H9 (cell line): ENCODE results near the gene SHANK1. TPM values are rescaled to one million over a fixed set of nuclear protein-coding genes. Genes with fewer than 3 reads are reported as not detected.
"Not testable (repeated sequence)": the region's sequence is repeated elsewhere in the genome, so short reads cannot be mapped to it uniquely, and the experiment has no call there.

Experiments
- DNase-seq: peaks from one replicate; pipeline ENCODE4 v3.0.0-alpha.2; 2017
- H2AFZ ChIP-seq: one replicate; pipeline ENCODE4 v1.6.1; 2013; ENCODE audit warnings: mild to moderate bottlenecking, low read length, control low read depth, moderate library complexity
- H2AK5ac ChIP-seq: 2 replicates; pipeline ENCODE4 v1.6.1; 2013; ENCODE audit warnings: low read length, control low read depth, mixed read lengths; ENCODE audit not compliant: insufficient read length
- H2BK120ac ChIP-seq: one replicate; pipeline ENCODE4 v1.6.1; 2013; ENCODE audit warnings: low read depth, mild to moderate bottlenecking, low read length, control low read depth, inconsistent platforms; ENCODE audit not compliant: poor library complexity, severe bottlenecking
- H2BK12ac ChIP-seq: 2 replicates; pipeline ENCODE4 v1.6.1; 2013; ENCODE audit warnings: low read length, control low read depth, mixed read lengths, low read depth; ENCODE audit not compliant: insufficient read length
- H2BK15ac ChIP-seq: 2 replicates; pipeline ENCODE4 v1.6.1; 2013; ENCODE audit warnings: low read depth, low read length, control low read depth
- H2BK20ac ChIP-seq: one replicate; pipeline ENCODE4 v1.6.1; 2013; ENCODE audit warnings: low read depth, mild to moderate bottlenecking, low read length, control low read depth, inconsistent platforms; ENCODE audit not compliant: poor library complexity, severe bottlenecking
- H2BK5ac ChIP-seq: 2 replicates; pipeline ENCODE4 v1.6.1; 2013; ENCODE audit warnings: low read length, control low read depth, mixed read lengths; ENCODE audit not compliant: insufficient read length
- H3K14ac ChIP-seq: 2 replicates; pipeline ENCODE4 v1.6.1; 2013; ENCODE audit warnings: low read length, control low read depth; ENCODE audit not compliant: insufficient read depth
- H3K18ac ChIP-seq: 2 replicates; pipeline ENCODE4 v1.6.1; 2013; ENCODE audit warnings: low read depth, mild to moderate bottlenecking, mixed read lengths, low read length, control low read depth; ENCODE audit not compliant: insufficient read length
- H3K23ac ChIP-seq: 2 replicates; pipeline ENCODE4 v1.6.1; 2013; ENCODE audit warnings: low read length, control low read depth, mixed read lengths, low read depth; ENCODE audit not compliant: insufficient read length
- H3K23me2 ChIP-seq: 2 replicates; pipeline ENCODE4 v1.6.1; 2013; ENCODE audit warnings: low read depth, mild to moderate bottlenecking, mixed read lengths, low read length, control low read depth; ENCODE audit not compliant: insufficient read length, poor library complexity, severe bottlenecking
- H3K27ac ChIP-seq: 2 replicates; pipeline ENCODE4 v1.5.1; 2013; ENCODE audit warnings: low read length, control low read depth, mixed read lengths, low read depth; ENCODE audit not compliant: insufficient read length
- H3K27me3 ChIP-seq: 2 replicates; pipeline ENCODE4 v1.6.1; 2013; ENCODE audit warnings: low read length, control low read depth, inconsistent platforms; ENCODE audit not compliant: insufficient read depth
- H3K4ac ChIP-seq: 2 replicates; pipeline ENCODE4 v1.6.1; 2013; ENCODE audit warnings: low read depth, mild to moderate bottlenecking, control low read depth, inconsistent platforms, low read length, moderate library complexity
- H3K4me1 ChIP-seq: 2 replicates; pipeline ENCODE4 v1.6.1; 2013; ENCODE audit warnings: low read length, control low read depth, inconsistent platforms; ENCODE audit not compliant: insufficient read depth
- H3K4me2 ChIP-seq: 2 replicates; pipeline ENCODE4 v1.6.1; 2013; ENCODE audit warnings: low read length, control low read depth, mixed read lengths; ENCODE audit not compliant: insufficient read length, insufficient read depth
- H3K56ac ChIP-seq: 2 replicates; pipeline ENCODE4 v1.6.1; 2013; ENCODE audit warnings: low read depth, mild to moderate bottlenecking, mixed read lengths, low read length, control low read depth; ENCODE audit not compliant: insufficient read length
- H3K79me1 ChIP-seq: 2 replicates; pipeline ENCODE4 v1.6.1; 2013; ENCODE audit warnings: low read depth, mild to moderate bottlenecking, moderate library complexity, low read length, control low read depth, inconsistent platforms; ENCODE audit not compliant: insufficient read depth, poor library complexity, severe bottlenecking
- H3K79me2 ChIP-seq: 2 replicates; pipeline ENCODE4 v1.6.1; 2013; ENCODE audit warnings: low read length, control low read depth, inconsistent platforms; ENCODE audit not compliant: insufficient read depth
- H3K9ac ChIP-seq: 2 replicates; pipeline ENCODE4 v1.6.1; 2013; ENCODE audit warnings: low read length, control low read depth, mixed read lengths; ENCODE audit not compliant: insufficient read length; ENCODE audit errors: extremely low read depth
- H3K9me3 ChIP-seq: one replicate; pipeline ENCODE4 v1.6.1; 2013; ENCODE audit warnings: low read depth, low read length, inconsistent platforms; ENCODE audit not compliant: control insufficient read depth
- H3T11ph ChIP-seq: one replicate; pipeline ENCODE4 v1.6.1; 2013; ENCODE audit warnings: mild to moderate bottlenecking, low read length, control low read depth, inconsistent platforms
- H4K20me1 ChIP-seq: one replicate; pipeline ENCODE4 v1.6.1; 2013; ENCODE audit not compliant: control insufficient read depth, insufficient read length, insufficient read depth
- H4K5ac ChIP-seq: 2 replicates; pipeline ENCODE4 v1.6.1; 2013; ENCODE audit warnings: low read depth, mild to moderate bottlenecking, mixed read lengths, low read length, control low read depth; ENCODE audit not compliant: insufficient read length
- H4K8ac ChIP-seq: replicated peaks from 2 replicates; pipeline ENCODE4 v1.6.1; 2013; ENCODE audit warnings: low read length, control low read depth, mixed read lengths, low read depth; ENCODE audit not compliant: insufficient read length
- H4K91ac ChIP-seq: 2 replicates; pipeline ENCODE4 v1.6.1; 2013; ENCODE audit warnings: low read depth, mild to moderate bottlenecking, moderate library complexity, mixed read lengths, low read length, control low read depth; ENCODE audit not compliant: insufficient read length
- H3K27ac Mint-ChIP-seq, 3 experiments: 2 replicates in 2 of 3; 3 replicates in 1 of 3; pipeline ENCODE4 v1.8.0; 2020 to 2021; ENCODE audit warnings: mixed read lengths in 3 of 3, mild to moderate bottlenecking in 1 of 3, moderate library complexity in 1 of 3
- H3K27me3 Mint-ChIP-seq: 2 replicates; pipeline ENCODE4 v1.8.0; 2021; ENCODE audit warnings: low read depth, mild to moderate bottlenecking, moderate library complexity, mixed read lengths
- H3K36me3 Mint-ChIP-seq, 3 experiments: 2 replicates in 2 of 3; 3 replicates in 1 of 3; pipeline ENCODE4 v1.8.0; 2020 to 2021; ENCODE audit warnings: low read depth in 3 of 3, mixed read lengths in 3 of 3; ENCODE audit not compliant: insufficient read depth in 1 of 3
- H3K4me1 Mint-ChIP-seq, 2 experiments: 2 replicates each; pipeline ENCODE4 v1.8.0; 2020; ENCODE audit warnings: mixed read lengths in 2 of 2
- H3K4me3 Mint-ChIP-seq, 2 experiments: 2 replicates in 1 of 2; 3 replicates in 1 of 2; pipeline ENCODE4 v1.8.0; 2020 to 2021; ENCODE audit warnings: mild to moderate bottlenecking in 2 of 2, mixed read lengths in 2 of 2, moderate library complexity in 1 of 2
- H3K9me3 Mint-ChIP-seq, 2 experiments: 2 replicates in 1 of 2; 3 replicates in 1 of 2; pipeline ENCODE4 v1.8.0; 2020; ENCODE audit warnings: mild to moderate bottlenecking in 2 of 2, mixed read lengths in 2 of 2, moderate library complexity in 1 of 2
- WGBS: extraction: QIAGEN DNeasy Blood & Tissue Kit; methylation state at CpG from one replicate; pipeline ENCODE4 v1.1.7; 2013; ENCODE audit warnings: missing lambda C conversion rate, low lambda C conversion rate, mixed read lengths; ENCODE audit not compliant: insufficient read length; ENCODE audit errors: extremely low coverage; 5-methylcytosine and 5-hydroxymethylcytosine counted together
- total RNA-seq: library from RNA; stranded (reverse); gene quantifications from 2 replicates; pipeline ENCODE4 v1.2.1, GENCODE V29; 2021
- TF ChIP-seq, protein P1 (sequence below): fragments of 200-600 bp; sonication (generic); conservative IDR thresholded peaks from 3 replicates; pipeline ENCODE4 v1.8.0; 2021; ENCODE audit warnings: antibody characterized with exemption, mild to moderate bottlenecking

Gene SHANK1
- total RNA-seq, 1 experiment from 2014 or later: 1.7 TPM

DNA sequence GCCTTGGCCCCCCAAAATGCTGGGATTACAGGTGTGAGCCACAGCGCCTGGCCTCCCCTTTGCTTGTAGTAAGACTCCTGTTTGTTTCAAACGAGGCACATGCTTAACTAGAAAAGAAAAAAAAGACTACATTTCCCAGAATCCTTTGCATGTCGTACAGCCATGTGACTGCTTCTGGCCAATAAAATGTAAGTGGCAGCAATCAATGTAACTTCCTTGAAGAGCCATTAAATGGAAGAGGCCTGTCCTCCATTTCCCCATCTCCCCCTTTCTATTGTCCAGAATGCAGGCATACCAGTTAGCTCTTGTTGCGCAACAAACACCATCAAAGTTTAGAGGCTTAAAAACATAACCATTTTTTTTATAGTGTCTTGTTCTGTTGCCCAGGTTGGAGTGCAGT is 40.3 kb upstream of the SHANK1 start:
- Histone ChIP-seq H2BK120ac (no peak overlapping the region), H2BK5ac (no peak overlapping the region), H3K9me3 (no peaks in the 10 kb centered on the region), H4K5ac (no peak overlapping the region), H4K8ac (no peak overlapping the region), H3K4me2 (no peak overlapping the region), H2AK5ac (no peak overlapping the region), H3K27me3 (no peaks in the 10 kb centered on the region), H4K20me1 (no peaks in the 10 kb centered on the region), H3K56ac (no peak overlapping the region), H3K4ac (no peak overlapping the region), H3K79me1 (no peaks in the 10 kb centered on the region), H3K18ac (no peak overlapping the region), H2BK12ac (no peak overlapping the region), H4K91ac (no peak overlapping the region), H3K27ac (no peak overlapping the region), H3K23ac (no peak overlapping the region), H2BK15ac (no peak overlapping the region), H3T11ph (no peak overlapping the region), H2BK20ac (no peak overlapping the region), H3K9ac (no peak overlapping the region), H2AFZ (peak overlapping the region; percentile 45), H3K4me1 (no peaks in the 10 kb centered on the region), H3K79me2 (no peaks in the 10 kb centered on the region), H3K23me2 (peaks cover 3% of the 10 kb centered on the region), H3K14ac (no peak overlapping the region)
- peaks cover 0 to 4% (median 2%) of the 10 kb centered on the region in 3 experiments; a peak in 2 of 7 replicates for H3K36me3 Mint-ChIP-seq
- H3K4me1 Mint-ChIP-seq: 0 out of 4 replicates have a peak, but pooled peaks cover 0 to 3% of the 10 kb centered on the region in 2 experiments
- H3K9me3 Mint-ChIP-seq: peaks cover 4 to 5% of the 10 kb centered on the region in 2 experiments; a peak in 3 of 5 replicates
- no CpG with 5 or more reads among the region's 4 CpGs for WGBS
- peak overlapping the region in 1 of 2 experiments; percentile 23; a peak in 1 of 5 replicates for H3K4me3 Mint-ChIP-seq
- TF ChIP-seq, protein P1, sequence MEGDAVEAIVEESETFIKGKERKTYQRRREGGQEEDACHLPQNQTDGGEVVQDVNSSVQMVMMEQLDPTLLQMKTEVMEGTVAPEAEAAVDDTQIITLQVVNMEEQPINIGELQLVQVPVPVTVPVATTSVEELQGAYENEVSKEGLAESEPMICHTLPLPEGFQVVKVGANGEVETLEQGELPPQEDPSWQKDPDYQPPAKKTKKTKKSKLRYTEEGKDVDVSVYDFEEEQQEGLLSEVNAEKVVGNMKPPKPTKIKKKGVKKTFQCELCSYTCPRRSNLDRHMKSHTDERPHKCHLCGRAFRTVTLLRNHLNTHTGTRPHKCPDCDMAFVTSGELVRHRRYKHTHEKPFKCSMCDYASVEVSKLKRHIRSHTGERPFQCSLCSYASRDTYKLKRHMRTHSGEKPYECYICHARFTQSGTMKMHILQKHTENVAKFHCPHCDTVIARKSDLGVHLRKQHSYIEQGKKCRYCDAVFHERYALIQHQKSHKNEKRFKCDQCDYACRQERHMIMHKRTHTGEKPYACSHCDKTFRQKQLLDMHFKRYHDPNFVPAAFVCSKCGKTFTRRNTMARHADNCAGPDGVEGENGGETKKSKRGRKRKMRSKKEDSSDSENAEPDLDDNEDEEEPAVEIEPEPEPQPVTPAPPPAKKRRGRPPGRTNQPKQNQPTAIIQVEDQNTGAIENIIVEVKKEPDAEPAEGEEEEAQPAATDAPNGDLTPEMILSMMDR: no peak
- H3K27me3 Mint-ChIP-seq: peaks cover 51% of the 10 kb centered on the region
- no peak overlapping the region for H3K27ac Mint-ChIP-seq
- DNase-seq: no peak

DNA sequence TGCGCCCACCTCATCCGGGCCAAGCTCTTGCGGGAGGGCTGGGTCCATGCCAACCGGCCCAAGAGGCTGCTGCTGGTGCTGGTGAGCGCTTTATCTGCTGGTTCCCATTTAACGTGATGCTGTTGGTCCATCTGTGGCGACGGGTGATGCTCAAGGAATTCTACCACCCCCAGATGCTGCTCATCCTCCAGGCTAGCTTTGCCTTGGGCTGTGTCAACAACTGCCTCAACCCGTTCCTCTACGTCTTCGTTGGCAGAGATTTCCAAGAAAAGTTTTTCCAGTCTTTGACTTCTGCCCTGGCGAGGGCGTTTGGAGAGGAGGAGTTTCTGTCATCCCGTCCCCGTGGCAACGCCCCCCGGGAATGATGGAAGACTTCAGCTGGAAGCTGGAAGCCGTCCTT is 39.5 kb upstream of the SHANK1 start:
- not testable (repeated sequence) for H4K8ac ChIP-seq, H3K4me1 Mint-ChIP-seq, H3K27me3 ChIP-seq, H3K4me1 ChIP-seq, H3K4me2 ChIP-seq, H3K9ac ChIP-seq, DNase-seq, H4K20me1 ChIP-seq, H3T11ph ChIP-seq, H4K91ac ChIP-seq, H2BK12ac ChIP-seq, H3K23me2 ChIP-seq, H2BK20ac ChIP-seq, H2BK15ac ChIP-seq, H3K27ac ChIP-seq, H3K79me2 ChIP-seq, H3K4ac ChIP-seq, H3K9me3 ChIP-seq, H2BK5ac ChIP-seq, H3K9me3 Mint-ChIP-seq, H2BK120ac ChIP-seq, H3K36me3 Mint-ChIP-seq, H3K23ac ChIP-seq, H2AK5ac ChIP-seq, H3K4me3 Mint-ChIP-seq, H3K56ac ChIP-seq, H4K5ac ChIP-seq, H3K79me1 ChIP-seq, H3K18ac ChIP-seq, H2AFZ ChIP-seq, H3K14ac ChIP-seq, H3K27ac Mint-ChIP-seq
- peaks cover 50% of the 10 kb centered on the region for H3K27me3 Mint-ChIP-seq
- whole genome bisulfite sequencing: no CpG with 5 or more reads among the region's 18 CpGs
